RWPE2 (cell line): Measurements from ENCODE around the gene GLTPD2.
A peak's percentile ranks its signal among the peaks of the same experiment; 100 is the strongest.

Experiments used
- ATAC-seq: fragments of 200-7000 bp; cut with Tn5 transposase; 3 replicates; pipeline ENCODE4 v1.9.1; 2021; ENCODE audit warnings: low read depth
- DNase-seq: peaks from one replicate; pipeline ENCODE4 v3.0.0-alpha.2; 2020; ENCODE audit warnings: low spot score
- H3K27ac ChIP-seq: fragments of 450-650 bp; 2 replicates; pipeline ENCODE4 v1.5.1; 2017; ENCODE audit warnings: mild to moderate bottlenecking; ENCODE audit not compliant: poor library complexity, severe bottlenecking
- H3K27me3 ChIP-seq: fragments of 250-450 bp; sonication (Bioruptor Pico); 2 replicates; pipeline ENCODE4 v1.5.1; 2021; ENCODE audit warnings: mild to moderate bottlenecking, moderate library complexity; ENCODE audit not compliant: insufficient read depth, poor library complexity, severe bottlenecking
- H3K36me3 ChIP-seq: fragments of 250-450 bp; sonication (Bioruptor Pico); 2 replicates; pipeline ENCODE4 v1.5.1; 2020; ENCODE audit warnings: low read depth, mild to moderate bottlenecking, moderate library complexity
- H3K4me1 ChIP-seq: fragments of 250-450 bp; sonication (Bioruptor Pico); 2 replicates; pipeline ENCODE4 v1.5.1; 2021; ENCODE audit warnings: mild to moderate bottlenecking, moderate library complexity; ENCODE audit not compliant: insufficient read depth, poor library complexity, severe bottlenecking
- H3K4me3 ChIP-seq: fragments of 250-450 bp; sonication (Bioruptor Pico); 2 replicates; pipeline ENCODE4 v1.5.1; 2021; ENCODE audit warnings: mild to moderate bottlenecking, moderate library complexity; ENCODE audit not compliant: severe bottlenecking
- H3K9me3 ChIP-seq: fragments of 250-450 bp; sonication (Bioruptor Pico); 2 replicates; pipeline ENCODE4 v1.5.1; 2021; ENCODE audit warnings: mild to moderate bottlenecking, moderate library complexity; ENCODE audit not compliant: severe bottlenecking
- TF ChIP-seq, protein P1 (sequence below): fragments of 450-650 bp; IDR thresholded peaks from one replicate; pipeline ENCODE4 v1.5.1; 2017; ENCODE audit warnings: mild to moderate bottlenecking, moderate library complexity; ENCODE audit not compliant: poor library complexity, severe bottlenecking

The GLTPD2 gene

DNA sequence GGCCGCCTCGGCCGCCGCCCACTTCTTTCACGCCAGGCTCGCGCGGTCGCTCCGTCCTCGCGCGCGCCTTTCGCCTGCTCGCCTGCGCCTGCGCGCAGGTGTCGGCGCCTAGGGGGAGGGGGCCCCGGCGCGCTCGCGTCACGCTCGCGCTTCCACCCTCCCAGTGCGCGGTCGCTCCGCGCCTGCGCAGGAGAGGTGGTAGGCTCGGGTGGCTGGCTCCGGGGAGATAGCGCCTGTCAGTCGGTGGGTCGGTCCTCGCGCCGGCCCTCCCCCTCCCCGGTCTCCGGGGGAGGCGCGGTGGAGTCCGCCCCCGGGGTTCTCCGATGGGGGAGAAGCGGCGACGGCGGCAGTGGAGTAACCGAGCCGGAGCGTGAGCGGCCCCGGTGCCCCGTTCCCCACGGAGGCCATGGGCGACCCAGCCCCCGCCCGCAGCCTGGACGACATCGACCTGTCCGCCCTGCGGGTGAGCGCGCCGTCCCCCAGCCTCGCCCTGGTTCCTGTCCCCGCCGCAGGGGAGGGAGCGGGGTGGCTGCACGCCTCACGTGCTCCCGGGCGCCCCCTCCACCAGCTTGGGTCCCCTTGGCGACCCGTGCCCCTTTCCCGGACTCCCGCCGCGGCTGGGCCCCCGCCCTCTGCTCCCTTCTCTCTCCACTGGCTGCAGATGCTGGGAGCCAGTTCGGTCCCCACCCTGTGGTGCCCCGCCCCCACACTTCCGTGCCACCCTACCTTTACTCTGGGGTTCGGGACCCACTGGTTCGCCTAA, 44.6 kb downstream of the GLTPD2 start, which contains the start of gene MINK1:
Gene MINK1, plus strand, starts transcription at position 163 of the 763 bp plus-strand sequence. Its CDS starts 244 bp downstream, at position 407.
- ATAC-seq (peak; percentile 82), DNase-seq (peak; percentile 78)
- TF ChIP-seq, protein P1, sequence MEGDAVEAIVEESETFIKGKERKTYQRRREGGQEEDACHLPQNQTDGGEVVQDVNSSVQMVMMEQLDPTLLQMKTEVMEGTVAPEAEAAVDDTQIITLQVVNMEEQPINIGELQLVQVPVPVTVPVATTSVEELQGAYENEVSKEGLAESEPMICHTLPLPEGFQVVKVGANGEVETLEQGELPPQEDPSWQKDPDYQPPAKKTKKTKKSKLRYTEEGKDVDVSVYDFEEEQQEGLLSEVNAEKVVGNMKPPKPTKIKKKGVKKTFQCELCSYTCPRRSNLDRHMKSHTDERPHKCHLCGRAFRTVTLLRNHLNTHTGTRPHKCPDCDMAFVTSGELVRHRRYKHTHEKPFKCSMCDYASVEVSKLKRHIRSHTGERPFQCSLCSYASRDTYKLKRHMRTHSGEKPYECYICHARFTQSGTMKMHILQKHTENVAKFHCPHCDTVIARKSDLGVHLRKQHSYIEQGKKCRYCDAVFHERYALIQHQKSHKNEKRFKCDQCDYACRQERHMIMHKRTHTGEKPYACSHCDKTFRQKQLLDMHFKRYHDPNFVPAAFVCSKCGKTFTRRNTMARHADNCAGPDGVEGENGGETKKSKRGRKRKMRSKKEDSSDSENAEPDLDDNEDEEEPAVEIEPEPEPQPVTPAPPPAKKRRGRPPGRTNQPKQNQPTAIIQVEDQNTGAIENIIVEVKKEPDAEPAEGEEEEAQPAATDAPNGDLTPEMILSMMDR: no peak
- peaks cover 27% of the 10 kb centered on the region for H3K36me3 ChIP-seq
- H3K27me3 ChIP-seq: no peaks in the 10 kb centered on the region
- H3K27ac ChIP-seq: peak within 1 kb of the TSS; percentile 82
- peaks cover 3% of the 10 kb centered on the region for H3K4me1 ChIP-seq
- H3K9me3 ChIP-seq: no peaks in the 10 kb centered on the region
- peak within 1 kb of the TSS; percentile 87 for H3K4me3 ChIP-seq

DNA sequence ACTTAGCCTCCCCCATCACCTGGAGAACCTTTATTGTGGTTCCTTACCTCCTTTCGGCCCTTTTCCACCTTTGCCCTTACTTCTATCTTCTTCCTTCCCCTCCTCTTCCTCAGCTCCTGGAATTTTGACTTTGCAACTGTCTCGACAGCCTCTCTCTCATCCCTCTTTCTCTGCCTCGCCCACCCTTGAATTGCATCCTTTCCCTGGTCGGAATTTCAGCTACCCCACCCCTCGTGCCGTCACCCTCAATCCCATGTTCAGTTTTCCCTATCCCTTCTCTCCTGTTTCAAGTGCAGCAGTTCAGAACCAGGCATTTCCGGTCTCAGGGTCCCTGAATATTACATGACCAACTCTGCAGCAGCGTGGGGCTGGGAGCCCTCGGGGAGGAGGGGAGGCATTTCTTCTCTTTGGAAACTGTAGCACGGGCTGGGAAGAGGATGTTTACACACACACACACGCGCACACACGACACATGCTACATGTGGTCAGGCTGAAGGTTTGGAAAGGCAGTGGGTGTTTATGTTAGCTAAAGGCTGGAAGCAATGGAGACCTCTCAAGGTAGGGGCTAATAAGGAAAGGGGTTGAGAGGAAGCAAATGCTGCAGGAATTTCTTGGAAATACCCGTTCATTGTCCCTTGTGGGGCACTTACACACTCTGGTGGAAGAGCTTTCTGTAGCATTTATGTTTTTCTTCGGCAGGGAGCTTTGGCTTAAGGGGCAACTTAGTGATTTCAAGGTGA, 45.3 kb downstream of the GLTPD2 start:
- TF ChIP-seq, protein P1: no peak
- H3K4me3 ChIP-seq: peak overlapping the region; percentile 87
- ATAC-seq (peak; percentile 54), DNase-seq (no peak)
- no peaks in the 10 kb centered on the region for H3K9me3 ChIP-seq
- H3K36me3 ChIP-seq: peaks cover 29% of the 10 kb centered on the region
- H3K27ac ChIP-seq: peak overlapping the region; percentile 82
- no peaks in the 10 kb centered on the region for H3K27me3 ChIP-seq
- peaks cover 3% of the 10 kb centered on the region for H3K4me1 ChIP-seq

DNA sequence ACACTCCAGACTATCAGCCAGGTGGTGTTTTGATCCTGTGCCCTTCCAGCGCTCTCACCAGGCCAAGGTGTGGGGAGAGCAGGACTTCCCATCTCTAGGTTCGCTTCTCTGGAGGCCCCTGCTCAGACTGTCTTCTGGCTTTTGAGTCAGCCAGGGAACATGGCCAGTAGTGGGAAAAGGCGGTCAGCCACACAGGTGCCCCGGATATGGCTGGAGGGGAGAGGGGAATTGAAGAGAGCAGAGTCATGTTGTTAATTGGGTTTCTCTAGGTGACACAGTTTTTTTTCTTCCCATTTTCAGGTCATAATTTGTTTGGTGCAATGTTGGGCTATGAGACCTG, 45.9 kb downstream of the GLTPD2 start:
- Histone ChIP-seq H3K27me3 (no peaks in the 10 kb centered on the region), H3K9me3 (no peaks in the 10 kb centered on the region), H3K36me3 (peaks cover 29% of the 10 kb centered on the region), H3K4me3 (peak overlapping the region; percentile 87), H3K4me1 (peaks cover 4% of the 10 kb centered on the region), H3K27ac (peak overlapping the region; percentile 82)
- TF ChIP-seq, protein P1: no peak
- ATAC-seq (peak; percentile 30; the same call in 2 of the 3 replicates), DNase-seq (no peak)

DNA sequence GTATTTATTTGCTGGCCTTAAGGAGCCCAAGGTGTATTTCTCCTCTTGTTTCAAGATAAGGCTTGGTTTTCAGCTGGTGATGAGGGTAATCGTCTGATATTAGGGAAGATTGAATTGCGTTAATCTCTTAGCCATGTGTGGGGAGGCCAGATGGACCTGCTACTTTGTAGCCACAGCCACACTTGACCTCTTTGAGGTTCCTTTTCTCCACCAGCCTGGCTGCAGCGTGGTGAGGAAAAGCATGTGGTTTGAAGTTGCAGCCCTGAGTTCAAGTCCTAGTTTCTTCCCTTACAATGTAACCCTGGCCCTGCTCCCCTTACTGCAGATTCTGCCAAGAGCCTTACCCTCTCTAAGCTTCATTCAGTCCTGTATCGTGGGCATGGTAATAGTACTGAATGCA, 47.5 kb downstream of the GLTPD2 start:
- H3K9me3 ChIP-seq: no peaks in the 10 kb centered on the region
- H3K27ac ChIP-seq: peak overlapping the region; percentile 82
- peaks cover 33% of the 10 kb centered on the region for H3K36me3 ChIP-seq
- H3K4me1 ChIP-seq: peaks cover 13% of the 10 kb centered on the region
- DNase-seq: no peak
- H3K27me3 ChIP-seq: no peaks in the 10 kb centered on the region
- H3K4me3 ChIP-seq: no peak overlapping the region
- TF ChIP-seq, protein P1: no peak
- ATAC-seq: no peak
